ENCODE measurements around the gene AGPAT4.

AGPAT4 gene

DNA sequence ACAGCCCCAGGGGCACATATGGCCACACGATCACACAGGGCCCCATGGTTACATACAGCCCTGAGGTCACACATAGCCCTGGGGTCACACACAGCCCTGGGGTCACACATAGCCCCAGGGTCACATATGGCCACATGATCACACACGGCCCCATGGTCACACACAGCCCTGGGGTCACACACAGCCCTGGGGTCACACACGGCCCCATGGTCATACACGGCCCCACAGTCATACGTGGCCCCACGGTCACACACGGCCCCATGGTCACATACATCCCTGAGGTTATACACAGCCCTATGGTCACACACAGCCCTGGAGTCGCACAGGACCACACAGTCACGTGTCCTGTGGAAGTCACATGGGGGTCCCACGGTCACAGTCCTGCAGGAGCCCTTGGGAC lies 120.1 kb downstream of the AGPAT4 start:
- no peak overlapping the region for H2AFZ ChIP-seq (ENCODE audit: low read length)
- H3K4me3 ChIP-seq (ENCODE audit: low read length), result no peak overlapping the region
- no peaks in the 10 kb centered on the region for H3K9me3 ChIP-seq (replicated peaks; ENCODE audit: insufficient read depth, low read length)
- no peaks in the 10 kb centered on the region for H3K4me1 ChIP-seq (ENCODE audit: low read length)
- TF ChIP-seq EZH2 (optimal IDR thresholded peaks at IDR 0.05; ENCODE audit: low read depth, low read length) (no peak), EZH2phosphoT487 (IDR thresholded peaks at IDR 0.05; ENCODE audit: low read length) (no peak)
- TF ChIP-seq, protein P1, sequence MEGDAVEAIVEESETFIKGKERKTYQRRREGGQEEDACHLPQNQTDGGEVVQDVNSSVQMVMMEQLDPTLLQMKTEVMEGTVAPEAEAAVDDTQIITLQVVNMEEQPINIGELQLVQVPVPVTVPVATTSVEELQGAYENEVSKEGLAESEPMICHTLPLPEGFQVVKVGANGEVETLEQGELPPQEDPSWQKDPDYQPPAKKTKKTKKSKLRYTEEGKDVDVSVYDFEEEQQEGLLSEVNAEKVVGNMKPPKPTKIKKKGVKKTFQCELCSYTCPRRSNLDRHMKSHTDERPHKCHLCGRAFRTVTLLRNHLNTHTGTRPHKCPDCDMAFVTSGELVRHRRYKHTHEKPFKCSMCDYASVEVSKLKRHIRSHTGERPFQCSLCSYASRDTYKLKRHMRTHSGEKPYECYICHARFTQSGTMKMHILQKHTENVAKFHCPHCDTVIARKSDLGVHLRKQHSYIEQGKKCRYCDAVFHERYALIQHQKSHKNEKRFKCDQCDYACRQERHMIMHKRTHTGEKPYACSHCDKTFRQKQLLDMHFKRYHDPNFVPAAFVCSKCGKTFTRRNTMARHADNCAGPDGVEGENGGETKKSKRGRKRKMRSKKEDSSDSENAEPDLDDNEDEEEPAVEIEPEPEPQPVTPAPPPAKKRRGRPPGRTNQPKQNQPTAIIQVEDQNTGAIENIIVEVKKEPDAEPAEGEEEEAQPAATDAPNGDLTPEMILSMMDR (IDR thresholded peaks at IDR 0.05; ENCODE audit: low read length), result no peak
- H3K27ac ChIP-seq (ENCODE audit: low read length), result no peak overlapping the region
- H3K79me2 ChIP-seq (ENCODE audit: low read length), result no peaks in the 10 kb centered on the region
- no peaks in the 10 kb centered on the region for H3F3A ChIP-seq (ENCODE audit: insufficient read depth, low read length)
- DNase-seq, result no peak
- H4K20me1 ChIP-seq (ENCODE audit: insufficient read depth, low read length), result no peaks in the 10 kb centered on the region
- no peak overlapping the region for H3K4me2 ChIP-seq (ENCODE audit: low read depth, low read length)
- no peak overlapping the region for H3K9ac ChIP-seq (ENCODE audit: low read length)
- H3K27me3 ChIP-seq (replicated peaks; ENCODE audit: insufficient read depth, low read length), result no peaks in the 10 kb centered on the region
- H3K36me3 ChIP-seq (replicated peaks; ENCODE audit: insufficient read depth, low read length), result no peaks in the 10 kb centered on the region
- H3K9me2 ChIP-seq (replicated peaks; ENCODE audit: insufficient read depth, low read length), result no peaks in the 10 kb centered on the region

DNA sequence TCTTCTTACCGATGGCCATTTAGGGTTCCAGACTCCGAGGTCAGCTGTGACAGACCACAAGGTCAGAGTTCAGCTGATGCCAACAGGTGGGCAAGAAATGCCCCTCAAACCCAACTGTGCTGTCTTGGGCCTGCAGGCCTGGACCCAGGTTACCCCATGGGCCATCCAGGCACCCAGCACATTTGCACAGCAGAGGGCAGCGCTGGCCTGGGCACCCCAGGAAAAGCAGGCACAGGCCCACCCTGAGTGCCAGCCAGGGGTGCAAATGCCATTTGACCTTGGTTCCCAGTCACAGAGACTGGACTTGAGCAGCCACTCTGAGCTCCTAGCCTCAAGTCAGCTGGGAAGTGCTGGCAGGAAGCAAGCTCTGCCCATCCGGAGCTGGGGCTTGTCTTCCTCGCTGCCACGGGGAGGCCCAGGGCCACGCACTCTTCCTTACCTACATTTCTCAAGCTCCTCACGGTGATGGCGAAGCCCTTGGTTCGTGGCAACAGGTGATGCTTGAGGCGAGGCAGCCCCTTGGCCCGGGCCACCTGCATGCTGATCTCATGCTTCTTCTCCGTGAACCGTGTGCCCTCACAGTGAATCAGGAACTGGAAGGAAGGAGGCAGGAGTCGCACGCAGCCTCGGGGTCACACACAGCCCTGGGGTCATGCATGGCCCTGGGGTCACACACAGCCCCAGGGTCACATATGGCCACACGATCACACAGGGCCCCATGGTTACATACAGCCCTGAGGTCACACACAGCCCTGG lies 120.8 kb downstream of the AGPAT4 start:
- H3K4me3 ChIP-seq (ENCODE audit: low read length), result no peak overlapping the region
- no peaks in the 10 kb centered on the region for H3K27me3 ChIP-seq (replicated peaks; ENCODE audit: insufficient read depth, low read length)
- DNase-seq, result no peak
- no peaks in the 10 kb centered on the region for H3F3A ChIP-seq (ENCODE audit: insufficient read depth, low read length)
- no peak for TF ChIP-seq EZH2 (optimal IDR thresholded peaks at IDR 0.05; ENCODE audit: low read depth, low read length)
- TF ChIP-seq, protein P1 (IDR thresholded peaks at IDR 0.05; ENCODE audit: low read length), result no peak
- TF ChIP-seq EZH2phosphoT487 (IDR thresholded peaks at IDR 0.05; ENCODE audit: low read length), result no peak
- H3K9ac ChIP-seq (ENCODE audit: low read length), result no peak overlapping the region
- H3K4me2 ChIP-seq (ENCODE audit: low read depth, low read length), result no peak overlapping the region
- H3K9me2 ChIP-seq (replicated peaks; ENCODE audit: insufficient read depth, low read length), result no peaks in the 10 kb centered on the region
- no peak overlapping the region for H2AFZ ChIP-seq (ENCODE audit: low read length)
- no peaks in the 10 kb centered on the region for H3K79me2 ChIP-seq (ENCODE audit: low read length)
- no peaks in the 10 kb centered on the region for H3K4me1 ChIP-seq (ENCODE audit: low read length)
- no peaks in the 10 kb centered on the region for H3K9me3 ChIP-seq (replicated peaks; ENCODE audit: insufficient read depth, low read length)
- H3K36me3 ChIP-seq (replicated peaks; ENCODE audit: insufficient read depth, low read length), result no peaks in the 10 kb centered on the region
- no peaks in the 10 kb centered on the region for H4K20me1 ChIP-seq (ENCODE audit: insufficient read depth, low read length)
- no peak overlapping the region for H3K27ac ChIP-seq (ENCODE audit: low read length)

DNA sequence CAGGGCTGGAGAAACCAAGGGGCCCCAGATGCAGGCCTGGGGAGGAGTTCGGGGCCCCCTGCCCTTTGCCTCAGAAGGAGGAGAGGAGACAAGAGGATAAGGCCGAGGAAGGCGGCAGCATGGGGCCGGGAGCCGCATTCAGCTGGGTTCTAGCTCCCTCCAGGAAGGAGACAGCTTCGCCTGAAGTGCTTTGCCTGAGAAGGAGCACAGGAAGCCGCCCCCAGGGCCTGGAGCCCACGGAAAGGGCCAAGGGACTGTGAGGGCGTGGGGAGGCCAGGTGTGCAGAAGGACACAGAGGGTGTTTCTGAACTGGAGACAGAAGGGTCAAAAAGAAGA lies 121.4 kb downstream of the AGPAT4 start:
- no peaks in the 10 kb centered on the region for H3K4me1 ChIP-seq (ENCODE audit: low read length)
- no peaks in the 10 kb centered on the region for H3K9me2 ChIP-seq (replicated peaks; ENCODE audit: insufficient read depth, low read length)
- no peaks in the 10 kb centered on the region for H3F3A ChIP-seq (ENCODE audit: insufficient read depth, low read length)
- no peak overlapping the region for H3K4me3 ChIP-seq (ENCODE audit: low read length)
- no peaks in the 10 kb centered on the region for H4K20me1 ChIP-seq (ENCODE audit: insufficient read depth, low read length)
- H3K79me2 ChIP-seq (ENCODE audit: low read length), result no peaks in the 10 kb centered on the region
- no peak overlapping the region for H2AFZ ChIP-seq (ENCODE audit: low read length)
- no peak overlapping the region for H3K27ac ChIP-seq (ENCODE audit: low read length)
- H3K27me3 ChIP-seq (replicated peaks; ENCODE audit: insufficient read depth, low read length), result no peaks in the 10 kb centered on the region
- H3K9ac ChIP-seq (ENCODE audit: low read length), result no peak overlapping the region
- no peaks in the 10 kb centered on the region for H3K36me3 ChIP-seq (replicated peaks; ENCODE audit: insufficient read depth, low read length)
- H3K9me3 ChIP-seq (replicated peaks; ENCODE audit: insufficient read depth, low read length), result no peaks in the 10 kb centered on the region
- DNase-seq, result no peak
- TF ChIP-seq, protein P1 (IDR thresholded peaks at IDR 0.05; ENCODE audit: low read length), result no peak
- TF ChIP-seq EZH2phosphoT487 (IDR thresholded peaks at IDR 0.05; ENCODE audit: low read length) (no peak), EZH2 (optimal IDR thresholded peaks at IDR 0.05; ENCODE audit: low read depth, low read length) (no peak)
- H3K4me2 ChIP-seq (ENCODE audit: low read depth, low read length), result no peak overlapping the region
